Fibroblast of pulmonary artery (primary cell): ENCODE results near the gene NME9.
A peak's percentile ranks its signal among the peaks of the same experiment; 100 is the strongest.

Experiments
- DNase-seq: peaks from one replicate; pipeline ENCODE4 v3.0.0-alpha.2; 2010; ENCODE audit warnings: low read depth
- H3K4me3 ChIP-seq: replicated peaks from 2 replicates; pipeline ENCODE4 v1.5.1; 2011; ENCODE audit warnings: low read depth, mild to moderate bottlenecking, control low read depth, low read length, moderate library complexity
- CTCF ChIP-seq: IDR thresholded peaks from 2 replicates; pipeline ENCODE4 v1.5.1; 2011; ENCODE audit warnings: mild to moderate bottlenecking, control low read depth, low read length, inconsistent platforms; ENCODE audit errors: missing control alignments

The NME9 gene

GRCh38 chr3:138289260-138289659, 40.4 kb downstream of the NME9 start:
- H3K4me3 ChIP-seq, result no peak overlapping the region
- no peak for DNase-seq
- TF ChIP-seq CTCF, result no peak

- no peak overlapping the region for H3K4me3 ChIP-seq
- TF ChIP-seq CTCF, result peak; percentile 21
- no peak for DNase-seq
Measured at GRCh38 chr3:138284957-138285477, 44.6 kb downstream of the NME9 start.

- no peak for TF ChIP-seq CTCF
- H3K4me3 ChIP-seq, result no peak overlapping the region
- no peak for DNase-seq
Measured at GRCh38 chr3:138284079-138284478, 45.6 kb downstream of the NME9 start.

- TF ChIP-seq CTCF, result no peak
- DNase-seq, result no peak
Measured at GRCh38 chr3:138282836-138283235, 46.8 kb downstream of the NME9 start.

GRCh38 chr3:138281561-138281960, 48.1 kb downstream of the NME9 start:
- no peak overlapping the region for H3K4me3 ChIP-seq
- DNase-seq, result no peak
- TF ChIP-seq CTCF, result no peak

More at GRCh38 chr3:138282836-138283235, 46.8 kb downstream of the NME9 start:
- H3K4me3 ChIP-seq, result no peak overlapping the region

GRCh38 chr3:138271189-138271794, 58.4 kb downstream of the NME9 start:
- DNase-seq, result no peak
- H3K4me3 ChIP-seq, result no peak overlapping the region
- no peak for TF ChIP-seq CTCF

GRCh38 chr3:138270245-138270644, 59.4 kb downstream of the NME9 start:
- no peak for TF ChIP-seq CTCF
- H3K4me3 ChIP-seq, result no peak overlapping the region
- DNase-seq, result no peak
